Measurements from ENCODE around the gene GTF3C5.
A peak's percentile ranks its signal among the peaks of the same experiment; 100 is the strongest.

The GTF3C5 gene

GRCh38 chr9:133054194-133054890 lies 23.5 kb downstream of the GTF3C5 start:
- TF ChIP-seq RARB (CRISPR knock-in tag; IDR thresholded peaks at IDR 0.05) (no peak), ZFP3 (CRISPR knock-in tag; IDR thresholded peaks at IDR 0.05) (no peak), PPARA (CRISPR knock-in tag; IDR thresholded peaks at IDR 0.05; ENCODE audit: borderline replicate concordance) (no peak), ARNTL (CRISPR knock-in tag; IDR thresholded peaks at IDR 0.05; ENCODE audit: borderline replicate concordance, low read depth) (no peak), OSR1 (CRISPR knock-in tag; IDR thresholded peaks at IDR 0.05) (no peak), POU6F1 (CRISPR knock-in tag; IDR thresholded peaks at IDR 0.05; ENCODE audit: borderline replicate concordance, low read depth) (no peak), ISL1 (CRISPR knock-in tag; IDR thresholded peaks at IDR 0.05) (no peak), CSRNP3 (CRISPR knock-in tag; IDR thresholded peaks at IDR 0.05) (no peak), CSDC2 (CRISPR knock-in tag; IDR thresholded peaks at IDR 0.05) (no peak), ZFP30 (CRISPR knock-in tag; IDR thresholded peaks at IDR 0.05) (no peak), ZNF70 (CRISPR knock-in tag; IDR thresholded peaks at IDR 0.05) (no peak), ZC3H10 (CRISPR knock-in tag; IDR thresholded peaks at IDR 0.05) (no peak)
- TF ChIP-seq, protein P1, sequence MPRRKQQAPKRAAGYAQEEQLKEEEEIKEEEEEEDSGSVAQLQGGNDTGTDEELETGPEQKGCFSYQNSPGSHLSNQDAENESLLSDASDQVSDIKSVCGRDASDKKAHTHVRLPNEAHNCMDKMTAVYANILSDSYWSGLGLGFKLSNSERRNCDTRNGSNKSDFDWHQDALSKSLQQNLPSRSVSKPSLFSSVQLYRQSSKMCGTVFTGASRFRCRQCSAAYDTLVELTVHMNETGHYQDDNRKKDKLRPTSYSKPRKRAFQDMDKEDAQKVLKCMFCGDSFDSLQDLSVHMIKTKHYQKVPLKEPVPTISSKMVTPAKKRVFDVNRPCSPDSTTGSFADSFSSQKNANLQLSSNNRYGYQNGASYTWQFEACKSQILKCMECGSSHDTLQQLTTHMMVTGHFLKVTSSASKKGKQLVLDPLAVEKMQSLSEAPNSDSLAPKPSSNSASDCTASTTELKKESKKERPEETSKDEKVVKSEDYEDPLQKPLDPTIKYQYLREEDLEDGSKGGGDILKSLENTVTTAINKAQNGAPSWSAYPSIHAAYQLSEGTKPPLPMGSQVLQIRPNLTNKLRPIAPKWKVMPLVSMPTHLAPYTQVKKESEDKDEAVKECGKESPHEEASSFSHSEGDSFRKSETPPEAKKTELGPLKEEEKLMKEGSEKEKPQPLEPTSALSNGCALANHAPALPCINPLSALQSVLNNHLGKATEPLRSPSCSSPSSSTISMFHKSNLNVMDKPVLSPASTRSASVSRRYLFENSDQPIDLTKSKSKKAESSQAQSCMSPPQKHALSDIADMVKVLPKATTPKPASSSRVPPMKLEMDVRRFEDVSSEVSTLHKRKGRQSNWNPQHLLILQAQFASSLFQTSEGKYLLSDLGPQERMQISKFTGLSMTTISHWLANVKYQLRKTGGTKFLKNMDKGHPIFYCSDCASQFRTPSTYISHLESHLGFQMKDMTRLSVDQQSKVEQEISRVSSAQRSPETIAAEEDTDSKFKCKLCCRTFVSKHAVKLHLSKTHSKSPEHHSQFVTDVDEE (CRISPR knock-in tag; IDR thresholded peaks at IDR 0.05), result no peak
- TF ChIP-seq, protein P2, sequence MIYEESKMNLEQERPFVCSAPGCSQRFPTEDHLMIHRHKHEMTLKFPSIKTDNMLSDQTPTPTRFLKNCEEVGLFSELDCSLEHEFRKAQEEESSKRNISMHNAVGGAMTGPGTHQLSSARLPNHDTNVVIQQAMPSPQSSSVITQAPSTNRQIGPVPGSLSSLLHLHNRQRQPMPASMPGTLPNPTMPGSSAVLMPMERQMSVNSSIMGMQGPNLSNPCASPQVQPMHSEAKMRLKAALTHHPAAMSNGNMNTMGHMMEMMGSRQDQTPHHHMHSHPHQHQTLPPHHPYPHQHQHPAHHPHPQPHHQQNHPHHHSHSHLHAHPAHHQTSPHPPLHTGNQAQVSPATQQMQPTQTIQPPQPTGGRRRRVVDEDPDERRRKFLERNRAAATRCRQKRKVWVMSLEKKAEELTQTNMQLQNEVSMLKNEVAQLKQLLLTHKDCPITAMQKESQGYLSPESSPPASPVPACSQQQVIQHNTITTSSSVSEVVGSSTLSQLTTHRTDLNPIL (CRISPR knock-in tag; IDR thresholded peaks at IDR 0.05; ENCODE audit: low read depth), result no peak
- TF ChIP-seq, protein P3, sequence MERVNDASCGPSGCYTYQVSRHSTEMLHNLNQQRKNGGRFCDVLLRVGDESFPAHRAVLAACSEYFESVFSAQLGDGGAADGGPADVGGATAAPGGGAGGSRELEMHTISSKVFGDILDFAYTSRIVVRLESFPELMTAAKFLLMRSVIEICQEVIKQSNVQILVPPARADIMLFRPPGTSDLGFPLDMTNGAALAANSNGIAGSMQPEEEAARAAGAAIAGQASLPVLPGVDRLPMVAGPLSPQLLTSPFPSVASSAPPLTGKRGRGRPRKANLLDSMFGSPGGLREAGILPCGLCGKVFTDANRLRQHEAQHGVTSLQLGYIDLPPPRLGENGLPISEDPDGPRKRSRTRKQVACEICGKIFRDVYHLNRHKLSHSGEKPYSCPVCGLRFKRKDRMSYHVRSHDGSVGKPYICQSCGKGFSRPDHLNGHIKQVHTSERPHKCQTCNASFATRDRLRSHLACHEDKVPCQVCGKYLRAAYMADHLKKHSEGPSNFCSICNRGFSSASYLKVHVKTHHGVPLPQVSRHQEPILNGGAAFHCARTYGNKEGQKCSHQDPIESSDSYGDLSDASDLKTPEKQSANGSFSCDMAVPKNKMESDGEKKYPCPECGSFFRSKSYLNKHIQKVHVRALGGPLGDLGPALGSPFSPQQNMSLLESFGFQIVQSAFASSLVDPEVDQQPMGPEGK (CRISPR knock-in tag; IDR thresholded peaks at IDR 0.05; ENCODE audit: borderline replicate concordance), result no peak
- ATAC-seq, result no peak

DNA sequence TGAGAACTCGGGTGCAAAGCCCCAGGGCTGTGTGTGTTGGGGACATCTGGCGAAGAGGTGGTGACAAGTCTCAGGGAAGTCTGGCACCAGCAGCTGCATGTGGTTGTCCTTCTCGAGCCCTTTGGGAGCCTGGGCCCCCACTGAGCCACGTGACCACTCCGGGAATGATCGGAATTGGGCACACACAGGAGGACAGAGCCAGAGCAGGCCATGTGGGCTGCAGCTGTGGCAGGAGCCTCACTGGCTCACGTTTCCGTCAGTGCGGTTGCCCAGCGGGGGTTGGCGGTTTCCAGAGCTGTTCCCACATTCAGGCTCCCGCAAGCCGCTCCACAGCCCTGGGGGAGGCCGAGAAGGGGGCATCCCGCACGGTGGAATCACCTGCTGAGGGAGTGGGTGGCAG lies 24.2 kb downstream of the GTF3C5 start:
- TF ChIP-seq PPARA (CRISPR knock-in tag; IDR thresholded peaks at IDR 0.05; ENCODE audit: borderline replicate concordance) (no peak), TCF4 (CRISPR knock-in tag; IDR thresholded peaks at IDR 0.05; ENCODE audit: borderline replicate concordance) (peak; percentile 36; the same call in 1 of the 2 replicates)
- ATAC-seq, result peak; percentile 85

DNA sequence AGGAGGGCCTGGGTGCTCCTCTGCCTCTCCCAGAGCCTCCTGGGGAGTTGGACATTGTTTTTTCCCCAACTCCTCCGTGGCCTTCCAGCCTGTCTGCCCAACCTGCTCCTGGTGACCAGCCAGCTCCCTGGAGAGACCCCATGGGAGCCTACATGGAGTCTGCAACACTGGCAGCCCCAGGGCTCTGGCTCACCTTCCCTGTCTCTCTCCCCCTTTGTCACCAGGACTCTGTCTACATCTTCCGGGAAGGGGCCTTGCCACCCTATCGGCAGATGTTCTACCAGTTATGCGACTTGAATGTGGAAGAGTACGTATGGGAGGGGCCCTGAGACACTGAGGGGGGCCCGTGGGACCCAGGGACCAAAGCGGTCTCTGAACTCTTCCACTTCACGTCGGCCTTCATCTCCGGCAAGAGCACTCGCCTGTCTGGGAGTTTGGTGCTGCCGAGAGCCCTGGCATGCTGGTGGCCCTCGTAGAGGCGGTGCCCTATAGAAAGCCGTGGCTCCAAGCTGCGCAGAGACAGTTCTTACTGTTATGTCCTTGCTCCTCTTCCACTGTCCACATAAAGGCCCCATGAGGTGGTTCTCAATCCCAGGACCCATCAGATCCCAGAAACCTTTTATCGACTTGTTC lies 25.1 kb downstream of the GTF3C5 start:
- no peak for ATAC-seq
- TF ChIP-seq CSRNP3 (CRISPR knock-in tag; IDR thresholded peaks at IDR 0.05), result no peak
- no peak for TF ChIP-seq ZNF70 (CRISPR knock-in tag; IDR thresholded peaks at IDR 0.05)
- no peak for TF ChIP-seq ISL1 (CRISPR knock-in tag; IDR thresholded peaks at IDR 0.05)
- TF ChIP-seq ZNF565 (CRISPR knock-in tag; conservative IDR thresholded peaks at IDR 0.05; ENCODE audit: low read depth), result no peak
- TF ChIP-seq OSR1 (CRISPR knock-in tag; IDR thresholded peaks at IDR 0.05), result no peak
- TF ChIP-seq CSDC2 (CRISPR knock-in tag; IDR thresholded peaks at IDR 0.05), result no peak
- TF ChIP-seq, protein P1 (CRISPR knock-in tag; IDR thresholded peaks at IDR 0.05), result no peak
- no peak for TF ChIP-seq GLIS3 (CRISPR knock-in tag; IDR thresholded peaks at IDR 0.05)

Measured in SK-N-SH treated with all-trans-retinoic acid at 6 μM for 48 hours (cell line).